ENCODE data around the gene FABP7.

Gene FABP7

GRCh38 chr6:122779667-122780066, at the start of gene FABP7:
Gene FABP7, plus strand, starts transcription at chr6:122779716. Its CDS starts 79 bp downstream, at chr6:122779795.
- no peak within 1 kb of the TSS for H3K9ac ChIP-seq (ENCODE audit: insufficient read length, low read depth)
- no peak for TF ChIP-seq SUZ12 (IDR thresholded peaks at IDR 0.05; ENCODE audit: extremely low read depth, insufficient read depth, insufficient read length)
- no peak for TF ChIP-seq ZNF274 (IDR thresholded peaks at IDR 0.05; ENCODE audit: low read depth, low read length)
- TF ChIP-seq YY1 (IDR thresholded peaks at IDR 0.05; ENCODE audit: insufficient read depth, insufficient read length): no peak
- no peak for DNase-seq (ENCODE audit: low read depth, low spot score)
- H3K36me3 ChIP-seq (ENCODE audit: insufficient read depth, insufficient read length, low read length): no peaks in the 10 kb centered on the region
- H3K4me1 ChIP-seq (ENCODE audit: insufficient read depth, insufficient read length): no peaks in the 10 kb centered on the region
- no peaks in the 10 kb centered on the region for H3K27me3 ChIP-seq (ENCODE audit: insufficient read depth, insufficient read length)
- no peak within 1 kb of the TSS for H3K4me3 ChIP-seq (ENCODE audit: insufficient read length, low read depth)
- H3K9me3 ChIP-seq (ENCODE audit: insufficient read depth, low read length): no peaks in the 10 kb centered on the region

- H3K4me1 ChIP-seq (ENCODE audit: insufficient read depth, insufficient read length): peaks cover 3% of the 10 kb centered on the region
- no peak overlapping the region for H3K4me3 ChIP-seq (ENCODE audit: insufficient read length, low read depth)
- no peak overlapping the region for H3K9ac ChIP-seq (ENCODE audit: insufficient read length, low read depth)
- TF ChIP-seq YY1 (IDR thresholded peaks at IDR 0.05; ENCODE audit: insufficient read depth, insufficient read length): no peak
- no peaks in the 10 kb centered on the region for H3K36me3 ChIP-seq (ENCODE audit: insufficient read depth, insufficient read length, low read length)
- no peak for DNase-seq (ENCODE audit: low read depth, low spot score)
- no peaks in the 10 kb centered on the region for H3K27me3 ChIP-seq (ENCODE audit: insufficient read depth, insufficient read length)
- no peaks in the 10 kb centered on the region for H3K9me3 ChIP-seq (ENCODE audit: insufficient read depth, low read length)
Observed at GRCh38 chr6:122730334-122730733, 49.2 kb upstream of the FABP7 start.

- H3K9ac ChIP-seq (ENCODE audit: insufficient read length, low read depth): no peak overlapping the region
- no peak for DNase-seq (ENCODE audit: low read depth, low spot score)
- no peaks in the 10 kb centered on the region for H3K36me3 ChIP-seq (ENCODE audit: insufficient read depth, insufficient read length, low read length)
- H3K27me3 ChIP-seq (ENCODE audit: insufficient read depth, insufficient read length): no peaks in the 10 kb centered on the region
- H3K9me3 ChIP-seq (ENCODE audit: insufficient read depth, low read length): no peaks in the 10 kb centered on the region
- H3K4me1 ChIP-seq (ENCODE audit: insufficient read depth, insufficient read length): peaks cover 3% of the 10 kb centered on the region
- H3K4me3 ChIP-seq (ENCODE audit: insufficient read length, low read depth): no peak overlapping the region
- no peak for TF ChIP-seq SUZ12 (IDR thresholded peaks at IDR 0.05; ENCODE audit: extremely low read depth, insufficient read depth, insufficient read length)
- no peak for TF ChIP-seq ZNF274 (IDR thresholded peaks at IDR 0.05; ENCODE audit: low read depth, low read length)
- TF ChIP-seq YY1 (IDR thresholded peaks at IDR 0.05; ENCODE audit: insufficient read depth, insufficient read length): no peak
Observed at GRCh38 chr6:122730775-122731386, 48.6 kb upstream of the FABP7 start.

- DNase-seq (ENCODE audit: low read depth, low spot score): no peak
Observed at GRCh38 chr6:122733259-122733658, 46.3 kb upstream of the FABP7 start.

GRCh38 chr6:122734529-122735395, 44.8 kb upstream of the FABP7 start:
- Histone ChIP-seq H3K4me3 (ENCODE audit: insufficient read length, low read depth) (no peak overlapping the region), H3K27me3 (ENCODE audit: insufficient read depth, insufficient read length) (no peaks in the 10 kb centered on the region), H3K4me1 (ENCODE audit: insufficient read depth, insufficient read length) (peaks cover 3% of the 10 kb centered on the region), H3K9ac (ENCODE audit: insufficient read length, low read depth) (no peak overlapping the region), H3K9me3 (ENCODE audit: insufficient read depth, low read length) (no peaks in the 10 kb centered on the region), H3K36me3 (ENCODE audit: insufficient read depth, insufficient read length, low read length) (no peaks in the 10 kb centered on the region)
- TF ChIP-seq ZNF274 (IDR thresholded peaks at IDR 0.05; ENCODE audit: low read depth, low read length) (no peak), YY1 (IDR thresholded peaks at IDR 0.05; ENCODE audit: insufficient read depth, insufficient read length) (no peak), SUZ12 (IDR thresholded peaks at IDR 0.05; ENCODE audit: extremely low read depth, insufficient read depth, insufficient read length) (no peak)
- DNase-seq (ENCODE audit: low read depth, low spot score): no peak

More at GRCh38 chr6:122733259-122733658, 46.3 kb upstream of the FABP7 start:
- Histone ChIP-seq H3K27me3 (ENCODE audit: insufficient read depth, insufficient read length) (no peaks in the 10 kb centered on the region), H3K9ac (ENCODE audit: insufficient read length, low read depth) (no peak overlapping the region), H3K36me3 (ENCODE audit: insufficient read depth, insufficient read length, low read length) (no peaks in the 10 kb centered on the region), H3K4me3 (ENCODE audit: insufficient read length, low read depth) (no peak overlapping the region), H3K9me3 (ENCODE audit: insufficient read depth, low read length) (no peaks in the 10 kb centered on the region), H3K4me1 (ENCODE audit: insufficient read depth, insufficient read length) (peaks cover 3% of the 10 kb centered on the region)
- no peak for TF ChIP-seq SUZ12 (IDR thresholded peaks at IDR 0.05; ENCODE audit: extremely low read depth, insufficient read depth, insufficient read length)
- TF ChIP-seq ZNF274 (IDR thresholded peaks at IDR 0.05; ENCODE audit: low read depth, low read length): no peak

GRCh38 chr6:122735582-122735981, 43.9 kb upstream of the FABP7 start:
- H3K36me3 ChIP-seq (ENCODE audit: insufficient read depth, insufficient read length, low read length): no peaks in the 10 kb centered on the region
- peaks cover 3% of the 10 kb centered on the region for H3K4me1 ChIP-seq (ENCODE audit: insufficient read depth, insufficient read length)
- no peak overlapping the region for H3K9ac ChIP-seq (ENCODE audit: insufficient read length, low read depth)
- no peak overlapping the region for H3K4me3 ChIP-seq (ENCODE audit: insufficient read length, low read depth)
- H3K27me3 ChIP-seq (ENCODE audit: insufficient read depth, insufficient read length): no peaks in the 10 kb centered on the region
- no peaks in the 10 kb centered on the region for H3K9me3 ChIP-seq (ENCODE audit: insufficient read depth, low read length)
- DNase-seq (ENCODE audit: low read depth, low spot score): no peak
- TF ChIP-seq YY1 (IDR thresholded peaks at IDR 0.05; ENCODE audit: insufficient read depth, insufficient read length) (no peak), ZNF274 (IDR thresholded peaks at IDR 0.05; ENCODE audit: low read depth, low read length) (no peak), SUZ12 (IDR thresholded peaks at IDR 0.05; ENCODE audit: extremely low read depth, insufficient read depth, insufficient read length) (no peak)

GRCh38 chr6:122736163-122736562, 43.4 kb upstream of the FABP7 start:
- no peak for TF ChIP-seq YY1 (IDR thresholded peaks at IDR 0.05; ENCODE audit: insufficient read depth, insufficient read length)
- TF ChIP-seq SUZ12 (IDR thresholded peaks at IDR 0.05; ENCODE audit: extremely low read depth, insufficient read depth, insufficient read length): no peak
- no peak for TF ChIP-seq ZNF274 (IDR thresholded peaks at IDR 0.05; ENCODE audit: low read depth, low read length)
- Histone ChIP-seq H3K27me3 (ENCODE audit: insufficient read depth, insufficient read length) (no peaks in the 10 kb centered on the region), H3K9me3 (ENCODE audit: insufficient read depth, low read length) (no peaks in the 10 kb centered on the region), H3K36me3 (ENCODE audit: insufficient read depth, insufficient read length, low read length) (no peaks in the 10 kb centered on the region), H3K4me3 (ENCODE audit: insufficient read length, low read depth) (no peak overlapping the region), H3K9ac (ENCODE audit: insufficient read length, low read depth) (no peak overlapping the region), H3K4me1 (ENCODE audit: insufficient read depth, insufficient read length) (peaks cover 3% of the 10 kb centered on the region)
- DNase-seq (ENCODE audit: low read depth, low spot score): no peak

Measured in NT2/D1 (cell line).